GM12878 (cell line): ENCODE results near the gene DDX4. TPM values are rescaled to one million over a fixed set of nuclear protein-coding genes. Genes with fewer than 3 reads are reported as not detected.
A peak's percentile ranks its signal among the peaks of the same experiment; 100 is the strongest.

Experiments
- ATAC-seq: fragments of 200-7000 bp; cut with Tn5 transposase; 3 replicates; pipeline ENCODE4 v1.9.1; 2020; ENCODE audit warnings: mild to moderate bottlenecking, moderate library complexity
- BruUV-seq: library from RNA; stranded (reverse); fragments of 400-500 nt; replicated peaks from 2 replicates; lab custom pipeline; 2021; lab: Mats Ljungman, UMichigan
- CTCF ChIA-PET: fragments of 300-600 bp; sonication (Branson Sonifier 250); formaldehyde crosslinking; extraction: SDS; loops from one replicate; lab custom pipeline; 2021; ENCODE audit warnings: inconsistent platforms; lab: Yijun Ruan, JAX
- POLR2A ChIA-PET: fragments of 350-600 bp; formaldehyde crosslinking; extraction: SDS; loops from one replicate; lab custom pipeline; 2021; ENCODE audit warnings: inconsistent platforms; lab: Charles Lee
- RAD21 ChIA-PET: fragments of 300-600 bp; sonication (Branson Sonifier 250); formaldehyde crosslinking; loops from one replicate; lab custom pipeline; 2023; ENCODE audit warnings: antibody characterized with exemption; ENCODE audit not compliant: unreplicated experiment; lab: Charles Lee
- SMC1A ChIA-PET: fragments of 300-600 bp; sonication (Branson Sonifier 250); formaldehyde crosslinking; loops from one replicate; lab custom pipeline; 2023; ENCODE audit not compliant: unreplicated experiment, uncharacterized antibody; lab: Charles Lee
- DNase-seq: peaks from one replicate; pipeline ENCODE4 v3.0.0-alpha.2; 2011; ENCODE audit warnings: low read depth, low spot score
- FAIRE-seq: peaks from 3 replicates; lab custom pipeline; 2011; peaks lifted over from hg19 to GRCh38; lab: Jason Lieb, UNC
- H2AFZ ChIP-seq: 2 replicates; pipeline ENCODE4 v1.6.0; 2011; ENCODE audit warnings: low read depth, low read length, control low read depth; ENCODE audit not compliant: control insufficient read depth
- H3K27ac ChIP-seq: 2 replicates; pipeline ENCODE4 v1.5.1; 2011; ENCODE audit warnings: control low read depth; ENCODE audit not compliant: control insufficient read depth, insufficient read depth
- H3K27me3 ChIP-seq, 2 experiments: replicated peaks in 1 of 2; 2 replicates each; pipeline versions ENCODE4 v1.6.0 to v1.6.1; 2011; ENCODE audit warnings: low read length in 1 of 2; ENCODE audit not compliant: control insufficient read depth in 2 of 2, insufficient read depth in 2 of 2
- H3K36me3 ChIP-seq, 2 experiments: 2 replicates each; pipeline ENCODE4 v1.5.1; 2011; ENCODE audit warnings: low read length in 1 of 2; ENCODE audit not compliant: control insufficient read depth in 2 of 2, insufficient read depth in 2 of 2
- H3K4me1 ChIP-seq: 2 replicates; pipeline ENCODE4 v1.6.1; 2011; ENCODE audit warnings: mild to moderate bottlenecking, low read length, moderate library complexity, mixed read lengths; ENCODE audit not compliant: control insufficient read depth, insufficient read depth
- H3K4me2 ChIP-seq: 2 replicates; pipeline ENCODE4 v1.6.0; 2011; ENCODE audit warnings: control low read depth; ENCODE audit not compliant: control insufficient read depth, insufficient read depth
- H3K4me3 ChIP-seq: fragments of 200-600 bp; sonication (generic); 2 replicates; pipeline ENCODE4 v1.5.1; 2016
- H3K79me2 ChIP-seq: 2 replicates; pipeline ENCODE4 v1.6.0; 2011; ENCODE audit warnings: low read length; ENCODE audit not compliant: control insufficient read depth, insufficient read depth
- H3K9ac ChIP-seq: 2 replicates; pipeline ENCODE4 v1.8.0; 2011; ENCODE audit warnings: low read length, control low read depth, mixed read lengths; ENCODE audit not compliant: control insufficient read depth, insufficient read depth
- H3K9me3 ChIP-seq: replicated peaks from 3 replicates; pipeline ENCODE4 v1.5.1; 2011; ENCODE audit warnings: mild to moderate bottlenecking, low read length; ENCODE audit not compliant: control insufficient read depth, insufficient read depth
- H4K20me1 ChIP-seq: 2 replicates; pipeline ENCODE4 v1.6.0; 2011; ENCODE audit not compliant: control insufficient read depth, insufficient read depth
- BMI1 ChIP-seq: fragments of 450-650 bp; IDR thresholded peaks from 2 replicates; pipeline ENCODE4 v1.6.1; 2016; ENCODE audit warnings: mild to moderate bottlenecking, moderate library complexity, borderline replicate concordance
- BRCA1 ChIP-seq: IDR thresholded peaks from 2 replicates; pipeline ENCODE4 v1.6.1; 2011; ENCODE audit warnings: low read depth, low read length, improper control_type of control experiment
- EGR1 ChIP-seq, 2 experiments: IDR thresholded peaks; 1 replicate in 1 of 2; 2 replicates in 1 of 2; pipeline ENCODE4 v1.6.1; 2011 to 2012; ENCODE audit warnings: low read depth in 2 of 2, low read length in 2 of 2, borderline replicate concordance in 1 of 2, mild to moderate bottlenecking in 1 of 2, moderate library complexity in 1 of 2
- GATAD2B ChIP-seq: fragments of 450-650 bp; conservative IDR thresholded peaks from 2 replicates; pipeline ENCODE4 v1.6.1; 2017; ENCODE audit warnings: low read depth, mild to moderate bottlenecking, moderate library complexity
- IKZF1 ChIP-seq: fragments of 450-650 bp; conservative IDR thresholded peaks from 2 replicates; pipeline ENCODE4 v1.6.1; 2017; ENCODE audit warnings: antibody characterized with exemption, mild to moderate bottlenecking
- MEF2A ChIP-seq: IDR thresholded peaks from 2 replicates; pipeline ENCODE4 v1.6.1; 2011; ENCODE audit warnings: low read depth, mild to moderate bottlenecking, low read length, moderate library complexity; ENCODE audit not compliant: insufficient read depth
- RUNX3 ChIP-seq: IDR thresholded peaks from 2 replicates; pipeline ENCODE4 v1.6.1; 2012; ENCODE audit warnings: low read length, inconsistent platforms
- ZNF687 ChIP-seq: fragments of 450-650 bp; IDR thresholded peaks from 2 replicates; pipeline ENCODE4 v1.6.1; 2017; ENCODE audit warnings: mild to moderate bottlenecking, moderate library complexity
- WGBS: methylation state at CpG from one replicate; pipeline ENCODE4 v1.1.6; 2016; ENCODE audit warnings: low lambda C conversion rate; ENCODE audit not compliant: insufficient replicate concordance, insufficient coverage; ENCODE audit errors: missing lambda C conversion rate; 5-methylcytosine and 5-hydroxymethylcytosine counted together
- in situ Hi-C: fragments of 300-500 bp; cut with MboI; formaldehyde crosslinking; loops from 9 replicates; pipeline ENCODE4 v1.14.3; 2018; ENCODE audit warnings: mixed read lengths
- intact Hi-C: fragments of 100-400 bp; cut with micrococcal nuclease; formaldehyde crosslinking; loops from one replicate; pipeline ENCODE4 v1.14.2; 2022; ENCODE audit not compliant: unreplicated experiment
- polyA plus RNA-seq, 11 experiments: library from polyadenylated mRNA; depleted of rRNA in 4 of 11; unstranded in 6 of 11; stranded (reverse) in 5 of 11; fragments of >200 nt; fragmentation: Nextera tagmentation in 4 of 11; fragmentation: Illumina TruSeq in 1 of 11; extraction: Ambion mirVana in 4 of 11; extraction: Trizol in 1 of 11; gene quantifications; 1 replicate in 1 of 11; 2 replicates in 10 of 11; pipeline versions ENCODE4 v1.2.1 to v1.2.3, GENCODE V29; 2011 to 2016; ENCODE audit warnings: inconsistent platforms in 2 of 11, missing spikeins in 2 of 11, low read depth in 1 of 11
- total RNA-seq, 4 experiments: library from RNA; depleted of rRNA in 3 of 4; stranded (reverse); fragments of >200 nt in 3 of 4; fragmentation: Illumina TruSeq in 1 of 4; extraction: Trizol in 1 of 4; gene quantifications; 2 replicates each; pipeline versions ENCODE4 v1.2.1 to v1.2.3, GENCODE V29; 2013 to 2021

The DDX4 gene
- total and polyA plus RNA-seq, 10 of the 15 experiments (the other 5 are each of a cell fraction or from before 2014, with no cell fraction given): 0.05 to 0.36 (median 0.09) TPM; not detected in 4

GRCh38 chr5:55747778-55748318, 10.0 kb downstream of the DDX4 start:
- Histone ChIP-seq H3K9ac (no peak overlapping the region), H3K4me2 (no peak overlapping the region), H4K20me1 (no peaks in the 10 kb centered on the region), H3K79me2 (no peaks in the 10 kb centered on the region), H3K36me3 (no peaks in the 10 kb centered on the region), H3K4me3 (no peak overlapping the region), H3K27ac (peak overlapping the region; percentile 31; the same call in 1 of the 2 replicates), H3K9me3 (no peaks in the 10 kb centered on the region), H2AFZ (peak overlapping the region; percentile 54), H3K27me3 (no peaks in the 10 kb centered on the region), H3K4me1 (no peaks in the 10 kb centered on the region)
- intact Hi-C loops: no loop called here
- ChIA-PET RAD21 (no interaction called here), SMC1A (interaction anchor here (1.1 to 1.8 kb wide), 4 partner anchors 10 to 151 kb away, joined by 3 to 4 read pairs (median 3); no protein-coding TSS in a partner anchor), CTCF (no interaction called here), POLR2A (no interaction called here)
- in situ Hi-C loops: no loop called here
- ATAC-seq: peak; percentile 84
- BruUV-seq: no TSS peak
- TF ChIP-seq GATAD2B (no peak), ZNF687 (0 out of 2 replicates have a peak, but pooled peaks have one; percentile 20), IKZF1 (0 out of 2 replicates have a peak, but pooled peaks have one; percentile 3), BMI1 (no peak), RUNX3 (peak; percentile 42; the same call in 1 of the 2 replicates), MEF2A (no peak), BRCA1 (no peak), EGR1 (IDR thresholded peaks at IDR 0.05; ENCODE audit: borderline replicate concordance in 1 of 2, low read depth in 2 of 2, low read length in 2 of 2) (no peak)
- no peak for FAIRE-seq
- no peak for DNase-seq
- WGBS: 0% methylated on average over 2 of the region's 2 CpGs
